BJ (cell line): ENCODE results near the gene FUOM. TPM values are rescaled to one million over a fixed set of nuclear protein-coding genes. Genes with fewer than 3 reads are reported as not detected.
A peak's percentile ranks its signal among the peaks of the same experiment; 100 is the strongest.

Experiments
- CTCF ChIA-PET: fragments of 350-600 bp; formaldehyde crosslinking; extraction: SDS; loops from one replicate; lab custom pipeline; 2021; ENCODE audit warnings: antibody characterized with exemption, inconsistent platforms; lab: Yijun Ruan, JAX
- POLR2A ChIA-PET: fragments of 300-600 bp; sonication (Branson Sonifier 250); formaldehyde crosslinking; extraction: SDS; loops from one replicate; lab custom pipeline; 2021; ENCODE audit warnings: antibody characterized with exemption; lab: Charles Lee
- DNase-seq: peaks from one replicate; pipeline ENCODE4 v3.0.0-alpha.2; 2011; ENCODE audit warnings: low read depth
- H3K27me3 ChIP-seq: 2 replicates; pipeline ENCODE4 v1.6.0; 2011; ENCODE audit warnings: low read length; ENCODE audit not compliant: control insufficient read depth, insufficient read depth
- H3K36me3 ChIP-seq: 2 replicates; pipeline ENCODE4 v1.5.1; 2011; ENCODE audit warnings: low read length; ENCODE audit not compliant: control insufficient read depth, insufficient read depth
- H3K4me3 ChIP-seq: 2 replicates; pipeline ENCODE4 v1.5.1; 2011; ENCODE audit warnings: low read depth, mild to moderate bottlenecking, control low read depth, low read length
- CTCF ChIP-seq: IDR thresholded peaks from 2 replicates; pipeline ENCODE4 v1.5.1; 2011; ENCODE audit warnings: low read depth, mild to moderate bottlenecking, control low read depth, inconsistent platforms, low read length, moderate library complexity; ENCODE audit not compliant: insufficient read depth
- polyA plus RNA-seq: library from polyadenylated mRNA; depleted of rRNA; stranded (reverse); fragments of >200 nt; gene quantifications from 2 replicates; pipeline ENCODE4 v1.2.3, GENCODE V29; 2011

Gene FUOM
- polyA plus RNA-seq, 1 experiment = 49.8 TPM

GRCh38 chr10:133375357-133376115 lies 17.7 kb upstream of the FUOM start:
- no peaks in the 10 kb centered on the region for H3K27me3 ChIP-seq
- POLR2A ChIA-PET = no interaction called here
- no peak overlapping the region for H3K4me3 ChIP-seq
- no peak for TF ChIP-seq CTCF
- peaks cover 5% of the 10 kb centered on the region for H3K36me3 ChIP-seq
- no peak for DNase-seq
- CTCF ChIA-PET = interaction anchor here (1.2 to 1.4 kb wide), 2 partner anchors 46 kb away, joined by 3 to 4 read pairs; no protein-coding TSS in a partner anchor

GRCh38 chr10:133373174-133374090 lies 15.6 kb upstream of the FUOM start, which contains the start of gene ECHS1:
ECHS1 (minus strand) TSS chr10:133373354; CDS start chr10:133373333, 21 bp downstream.
- Histone ChIP-seq H3K27me3 (no peaks in the 10 kb centered on the region), H3K4me3 (peak within 1 kb of the TSS; percentile 98), H3K36me3 (peaks cover 19% of the 10 kb centered on the region)
- CTCF ChIA-PET = interaction anchor here (0.8 kb wide), 1 partner anchor 44 kb away, joined by 4 read pairs; no protein-coding TSS in a partner anchor
- no peak for TF ChIP-seq CTCF
- POLR2A ChIA-PET = interaction anchor here (0.6 kb wide), 1 partner anchor 12 kb away, joined by 5 read pairs; no protein-coding TSS in a partner anchor
- peak; percentile 48 for DNase-seq

GRCh38 chr10:133372507-133372906 lies 14.7 kb upstream of the FUOM start:
- Histone ChIP-seq H3K36me3 (peaks cover 22% of the 10 kb centered on the region), H3K4me3 (peak overlapping the region; percentile 98), H3K27me3 (no peaks in the 10 kb centered on the region)
- no peak for DNase-seq
- TF ChIP-seq CTCF = no peak
- ChIA-PET CTCF (no interaction called here), POLR2A (no interaction called here)

GRCh38 chr10:133370030-133370786 lies 12.4 kb upstream of the FUOM start:
- no peaks in the 10 kb centered on the region for H3K27me3 ChIP-seq
- peaks cover 33% of the 10 kb centered on the region for H3K36me3 ChIP-seq
- no peak for DNase-seq
- ChIA-PET CTCF (interaction anchor here (0.8 kb wide), 1 partner anchor 11 kb away, joined by 3 read pairs; no protein-coding TSS in a partner anchor), POLR2A (no interaction called here)
- TF ChIP-seq CTCF = no peak
- H3K4me3 ChIP-seq = no peak overlapping the region
